Raji (cell line): ENCODE results near the gene C3orf18.

Experiments used
- POLR2A ChIP-seq: IDR thresholded peaks from 2 replicates; pipeline ENCODE4 v1.6.1; 2011; ENCODE audit warnings: low read depth, low read length, control low read depth; ENCODE audit not compliant: insufficient read depth

The C3orf18 gene

DNA sequence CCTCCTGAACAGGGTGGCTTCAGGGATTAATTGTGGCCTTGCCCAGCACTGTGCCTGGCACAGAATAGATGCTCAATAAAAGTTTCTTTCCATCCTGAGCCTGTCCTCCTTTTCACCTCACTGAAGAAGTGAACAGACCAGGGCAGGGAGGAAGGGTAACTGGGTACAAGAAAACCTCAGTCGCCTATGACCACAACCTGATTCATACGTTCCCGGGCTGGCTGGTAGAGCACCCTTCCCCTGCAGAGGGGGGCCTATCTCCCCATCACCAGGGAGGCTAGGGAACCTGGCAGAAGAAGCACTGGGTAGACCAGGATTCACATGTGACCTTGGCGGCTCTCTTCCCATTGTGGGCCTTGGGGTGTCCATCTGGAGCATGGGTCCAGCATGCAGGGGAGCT lies 36.3 kb downstream of the C3orf18 start:
- no peak for TF ChIP-seq POLR2A

DNA sequence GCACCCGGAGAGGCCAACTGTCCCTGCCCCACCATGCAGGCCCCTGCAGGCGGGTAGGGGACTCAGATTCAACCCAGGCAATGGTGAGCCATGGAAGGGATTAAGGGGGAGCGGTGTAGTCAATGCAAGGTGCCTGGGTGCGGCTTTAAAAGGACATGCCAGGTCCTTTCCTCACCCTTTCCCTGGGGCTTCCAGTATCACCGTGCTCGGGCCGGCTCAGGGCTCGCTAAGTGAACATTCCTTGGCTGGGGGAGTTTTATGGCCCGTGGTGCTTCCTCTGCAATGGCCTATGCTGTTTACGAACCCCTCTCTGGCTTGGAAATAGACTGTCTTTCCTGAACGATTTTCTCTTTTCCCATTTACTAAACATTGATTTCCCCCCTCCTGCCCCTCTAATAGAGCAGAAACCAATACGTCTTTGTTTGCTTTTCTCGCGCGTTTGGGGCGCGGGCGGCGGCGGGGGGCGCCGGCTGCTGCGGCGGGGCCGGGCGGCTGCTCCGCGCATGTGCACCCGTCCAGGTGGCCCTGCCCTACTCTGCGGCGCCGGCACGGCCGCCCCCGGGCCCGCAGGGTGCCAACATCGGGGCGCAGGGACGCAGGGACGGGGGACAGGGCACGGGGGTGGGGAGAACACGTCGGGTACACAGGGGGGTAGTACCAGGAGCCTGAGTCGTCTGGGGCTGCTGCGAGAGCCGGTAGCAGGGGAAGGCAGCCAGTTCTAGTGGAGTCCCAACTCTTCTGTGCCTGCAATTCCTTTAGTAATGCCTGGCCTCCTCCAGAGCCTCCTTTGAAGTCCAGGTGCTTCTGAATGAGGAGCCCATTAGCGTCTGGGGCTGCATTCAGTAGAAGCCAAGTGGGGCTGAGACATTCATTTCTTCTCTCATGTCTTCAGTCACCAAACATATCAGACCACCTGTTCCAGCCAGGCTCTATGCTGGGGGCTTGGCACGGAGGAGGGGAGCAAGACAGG lies 37.3 kb downstream of the C3orf18 start:
- no peak for TF ChIP-seq POLR2A

DNA sequence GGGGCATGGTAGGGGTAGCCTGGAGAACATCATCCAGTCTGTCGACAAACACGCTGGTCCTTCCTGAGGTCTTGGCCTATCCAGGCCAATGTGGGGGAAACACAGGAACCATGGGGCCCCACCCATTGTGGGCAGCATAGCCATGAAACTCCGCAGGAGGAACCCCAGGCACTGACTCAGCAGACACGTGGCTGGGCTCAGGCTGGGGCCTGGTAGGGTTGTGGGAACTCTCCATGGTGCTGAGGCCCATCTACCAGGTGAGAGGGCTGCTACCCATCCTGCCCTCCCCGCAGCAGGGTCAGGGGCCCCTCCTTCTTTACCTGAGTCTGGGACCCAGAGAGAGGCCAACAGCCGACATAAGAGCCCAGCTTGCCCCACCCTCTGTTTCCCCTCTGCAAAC lies 41.6 kb downstream of the C3orf18 start:
- TF ChIP-seq POLR2A = no peak

DNA sequence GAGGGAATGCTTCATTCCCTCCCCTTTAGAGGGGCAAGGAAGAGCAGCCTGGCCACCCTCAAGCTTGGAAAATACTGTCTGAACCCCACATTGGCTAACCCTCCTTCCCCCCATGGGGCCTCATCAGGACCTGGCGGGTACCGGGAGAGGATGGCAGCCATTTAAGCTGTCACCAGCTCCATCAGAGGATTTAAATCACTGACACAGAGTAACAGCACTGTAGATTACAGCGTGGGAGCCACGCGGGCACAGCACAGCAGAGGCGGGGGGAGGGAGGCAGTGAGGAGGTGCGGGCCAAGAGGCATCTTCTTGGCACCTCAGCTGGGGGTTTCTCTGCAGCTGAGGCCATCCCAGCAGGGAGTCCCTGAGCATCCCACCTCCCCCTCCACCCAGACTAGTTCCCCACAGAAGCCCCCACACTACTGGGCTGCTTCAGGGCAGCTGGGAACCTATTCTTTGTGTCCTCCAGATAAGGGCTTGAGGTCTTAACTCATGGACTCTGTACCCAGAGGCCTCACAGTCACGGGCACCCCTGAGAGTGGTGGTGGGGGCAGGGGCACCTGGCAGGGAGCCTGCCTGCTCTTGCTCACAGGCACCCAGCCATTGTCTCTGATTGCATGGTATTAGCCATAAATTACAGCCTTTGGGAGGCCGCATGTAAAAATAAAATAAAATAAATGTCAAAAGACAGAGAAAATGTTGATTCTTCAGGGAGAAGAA lies 42.2 kb downstream of the C3orf18 start:
- TF ChIP-seq POLR2A = no peak

DNA sequence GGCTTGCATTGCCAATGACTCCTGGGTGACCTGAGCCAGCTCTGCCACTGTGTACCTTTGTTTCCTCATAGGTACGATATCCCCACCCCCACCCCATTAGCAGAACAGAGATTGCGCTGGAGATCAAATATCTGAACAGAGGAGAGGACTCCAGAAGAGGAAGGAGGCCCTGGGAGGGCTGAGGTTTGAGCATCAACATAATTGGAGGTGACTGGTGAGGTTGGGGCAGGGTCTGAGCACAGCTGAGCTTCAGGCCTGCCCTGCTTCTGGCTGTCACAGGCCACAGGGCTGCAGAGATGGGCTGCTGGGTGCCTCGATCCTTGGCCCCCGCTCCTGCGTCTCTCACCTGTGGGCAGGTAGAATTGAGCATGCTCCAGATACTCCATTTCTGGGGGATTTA lies 42.8 kb downstream of the C3orf18 start:
- TF ChIP-seq POLR2A = no peak

DNA sequence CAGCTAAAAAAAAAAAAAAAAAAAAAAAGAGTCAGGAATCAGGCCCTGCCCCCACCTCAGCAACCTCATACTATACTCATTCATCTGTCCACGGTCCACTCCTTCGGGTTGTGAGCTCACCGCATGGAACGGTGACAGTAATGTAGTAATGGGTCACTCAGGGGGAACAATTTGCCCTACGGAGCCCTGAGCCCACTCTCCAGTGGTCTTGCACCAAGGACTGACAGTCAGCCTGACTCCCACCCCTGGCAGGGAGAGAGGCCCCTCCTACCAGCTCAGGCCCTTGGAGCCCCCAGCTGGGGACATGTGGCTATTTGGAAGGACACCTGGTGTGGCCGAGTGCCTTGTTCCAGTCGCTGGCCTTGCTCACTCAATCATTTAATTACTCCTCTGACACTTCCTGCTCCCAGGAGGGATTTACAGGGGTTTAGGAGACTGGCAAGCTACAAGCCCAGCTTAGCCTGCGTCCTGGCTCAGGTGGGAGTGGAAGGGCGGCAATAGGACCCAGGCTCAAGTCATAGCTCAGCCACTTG lies 44.2 kb downstream of the C3orf18 start:
- no peak for TF ChIP-seq POLR2A

DNA sequence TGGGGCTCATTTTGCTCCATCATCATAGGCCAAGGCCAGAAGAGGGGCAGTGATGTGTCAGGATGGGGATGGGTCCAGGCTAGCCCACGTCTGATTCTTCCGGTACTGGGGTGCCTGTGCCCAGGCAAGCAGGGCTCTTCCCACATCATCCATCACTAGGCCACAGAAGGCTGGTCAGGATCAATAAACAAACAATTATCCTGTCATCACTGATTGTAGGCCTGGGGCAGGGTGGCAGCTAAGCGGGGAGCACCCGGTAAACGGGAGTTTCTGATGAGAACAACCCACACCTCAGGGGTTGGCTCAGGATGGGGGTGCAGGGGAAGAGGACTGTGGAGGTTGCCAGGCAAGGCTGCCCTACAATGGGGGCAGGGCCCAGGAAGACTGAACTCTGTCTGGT lies 46.0 kb downstream of the C3orf18 start:
- no peak for TF ChIP-seq POLR2A

DNA sequence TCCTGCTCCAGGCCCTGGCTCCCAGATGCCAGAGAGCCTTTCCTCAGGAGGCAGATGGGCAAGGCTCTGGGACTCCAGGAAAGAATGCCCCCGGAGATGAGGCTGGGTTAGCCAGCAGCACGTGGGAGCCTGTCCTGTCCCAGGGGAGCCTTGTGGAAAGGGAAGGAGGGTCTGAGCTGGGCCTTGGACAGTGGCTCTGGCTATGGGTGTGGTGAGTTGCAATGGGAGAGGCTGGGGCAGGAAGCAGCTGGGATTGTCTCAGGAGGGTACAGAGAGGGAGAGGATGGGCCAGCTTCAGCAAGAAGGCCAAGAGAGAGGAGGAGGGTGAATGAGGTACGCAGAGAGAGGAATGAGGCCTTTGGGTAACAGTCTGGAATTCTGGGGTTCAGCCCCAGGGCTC lies 46.7 kb downstream of the C3orf18 start:
- TF ChIP-seq POLR2A = no peak

DNA sequence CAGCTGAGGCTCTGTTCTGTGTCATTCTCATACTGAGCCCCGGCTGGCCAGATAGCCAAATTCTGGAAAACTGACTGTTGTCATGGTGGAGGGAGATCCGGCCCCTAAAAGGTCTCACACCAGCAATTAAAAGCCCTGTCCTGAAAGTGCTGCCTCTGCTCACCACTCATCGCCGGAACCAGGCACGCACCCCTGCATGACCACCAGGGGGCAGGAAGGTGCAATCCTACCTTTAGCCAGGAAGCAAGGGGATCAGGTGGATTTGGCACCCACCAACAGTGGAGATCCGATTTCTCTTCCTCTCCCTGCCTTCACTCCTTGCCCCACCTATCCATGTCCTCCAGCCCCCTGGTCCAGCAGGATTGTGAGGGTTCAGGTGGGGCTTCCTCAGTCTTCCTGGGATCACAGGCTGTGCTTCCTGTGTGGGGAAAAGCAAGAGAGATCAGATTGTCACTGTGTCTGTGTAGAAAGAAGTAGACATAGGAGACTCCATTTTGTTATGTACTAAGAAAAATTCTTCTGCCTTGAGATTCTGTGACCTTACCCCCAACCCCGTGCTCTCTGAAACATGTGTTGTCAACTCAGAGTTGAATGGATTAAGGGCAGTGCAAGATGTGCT lies 48.0 kb downstream of the C3orf18 start:
- no peak for TF ChIP-seq POLR2A

DNA sequence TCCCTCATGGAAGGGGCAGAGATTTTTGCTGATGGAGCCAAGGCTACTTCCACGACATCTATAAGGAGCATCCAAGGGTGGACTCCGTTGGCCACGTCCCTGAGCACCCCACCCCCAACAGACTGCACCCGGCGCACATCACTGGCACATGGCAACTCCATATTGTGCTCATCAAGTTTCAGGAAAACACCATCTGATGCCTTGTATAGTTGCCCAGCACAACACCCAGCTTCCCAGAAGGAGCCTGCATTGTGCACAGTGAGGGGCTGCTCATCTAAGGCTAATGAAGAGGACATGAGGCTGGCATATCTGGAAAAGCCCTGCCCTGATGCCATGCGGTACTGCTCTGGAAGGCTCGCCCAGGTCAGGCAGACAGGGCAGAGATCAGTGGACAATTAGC lies 49.1 kb downstream of the C3orf18 start:
- no peak for TF ChIP-seq POLR2A

DNA sequence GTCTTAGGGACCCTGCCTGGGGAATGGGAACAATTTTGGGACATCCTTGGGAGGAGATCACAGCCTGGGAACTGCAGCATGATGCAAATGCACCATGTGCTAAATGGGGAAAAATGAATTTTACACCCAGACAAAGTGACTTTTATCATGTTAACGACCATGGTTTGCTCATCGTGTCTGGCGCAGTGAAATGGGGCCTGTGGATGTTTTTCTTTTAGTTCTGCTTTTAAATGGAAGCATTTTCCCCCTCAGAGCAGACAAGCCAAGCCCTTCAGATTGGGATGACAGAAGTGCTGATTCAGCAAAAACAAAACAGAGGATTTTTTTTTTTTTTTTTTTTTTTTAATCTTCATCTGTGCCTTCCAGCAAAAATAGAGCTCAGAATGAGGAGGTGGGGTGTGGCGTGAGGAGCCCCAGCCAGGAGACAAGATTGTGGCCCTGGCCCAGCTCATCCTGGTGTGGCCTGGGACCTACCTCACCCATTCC lies 49.8 kb downstream of the C3orf18 start:
- no peak for TF ChIP-seq POLR2A

DNA sequence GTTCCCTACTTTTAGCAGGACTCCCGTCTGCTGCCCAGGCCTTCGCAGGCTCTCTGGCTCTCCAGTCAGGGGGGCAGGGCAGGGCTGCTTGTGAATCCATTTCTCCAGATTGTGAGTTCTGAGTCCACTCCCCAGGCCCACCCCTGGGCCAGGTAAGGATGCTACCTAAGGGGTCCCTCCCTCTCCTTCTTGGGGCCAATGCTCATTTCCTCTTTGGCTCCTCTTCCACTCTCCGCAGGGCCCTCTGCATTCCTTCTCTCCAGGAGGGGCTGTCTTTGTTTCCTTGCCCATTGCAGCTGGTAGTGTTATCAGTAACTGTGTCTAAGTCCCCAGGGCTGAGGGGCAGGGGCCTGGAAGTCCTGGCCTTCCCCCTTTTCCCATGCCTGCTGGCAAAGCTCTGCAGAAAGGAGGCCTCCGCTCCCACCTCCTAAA lies 51.1 kb downstream of the C3orf18 start:
- no peak for TF ChIP-seq POLR2A

DNA sequence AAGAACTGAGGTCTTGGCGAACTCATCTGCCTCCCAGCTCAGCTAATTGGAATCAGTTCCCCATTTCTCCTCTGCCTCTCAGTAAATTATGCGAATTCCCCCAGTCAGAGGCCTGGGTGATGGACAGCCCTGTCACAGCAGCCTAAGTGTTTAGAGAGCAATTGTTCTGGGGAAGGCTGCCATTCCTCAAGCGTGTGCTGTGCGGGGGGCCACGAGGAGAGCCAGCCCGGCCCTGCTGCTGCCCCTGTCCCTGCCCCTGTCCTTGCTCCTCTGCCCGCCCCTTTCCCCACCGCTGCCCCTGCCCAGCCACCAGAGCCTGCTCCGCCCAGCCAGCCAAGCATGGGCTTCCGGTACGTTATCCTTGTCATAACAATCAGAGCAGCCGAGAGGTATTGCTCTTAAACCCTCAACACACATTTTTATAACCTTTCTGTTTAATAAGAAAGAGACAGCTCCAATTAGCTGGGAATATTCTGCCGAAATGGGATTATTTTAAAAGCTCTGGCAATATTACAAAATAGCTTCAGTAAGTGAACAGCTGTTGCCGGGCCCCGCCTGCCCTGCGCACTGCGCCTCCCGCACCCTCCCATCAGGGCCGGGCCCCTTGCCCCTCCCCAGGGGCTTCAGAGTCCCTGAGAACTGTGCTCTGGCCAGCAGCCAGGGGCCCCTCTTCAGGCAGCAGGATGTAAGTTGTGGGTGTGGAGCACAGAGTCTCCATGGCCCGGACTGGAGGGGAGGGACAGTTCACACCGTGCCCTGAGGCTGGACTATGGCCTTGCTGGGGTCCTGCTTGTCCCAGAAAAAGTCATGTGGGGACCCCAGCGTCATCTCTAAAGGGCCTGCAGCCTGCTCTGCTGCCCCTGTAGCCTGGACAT lies 51.7 kb downstream of the C3orf18 start:
- TF ChIP-seq POLR2A = no peak

DNA sequence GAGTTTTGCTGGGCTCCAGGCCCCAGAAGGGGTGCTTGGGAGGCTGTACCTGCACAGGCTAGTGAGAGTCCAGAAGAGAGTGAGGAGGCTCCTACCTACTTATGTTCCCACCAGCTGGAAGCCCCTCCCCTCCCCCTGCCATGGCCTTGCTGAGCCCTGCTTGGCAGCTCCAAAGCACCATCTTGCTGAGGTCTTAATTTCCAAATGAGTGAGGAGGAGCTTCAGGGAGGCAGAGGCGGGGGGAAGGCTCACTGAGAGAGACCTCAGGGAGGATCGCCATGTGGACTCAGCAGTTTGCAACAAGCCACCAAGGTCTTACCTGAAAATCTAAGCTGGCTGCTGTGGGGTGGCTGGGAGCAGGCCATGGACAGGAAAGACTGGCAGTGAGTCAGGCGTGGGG lies 55.4 kb downstream of the C3orf18 start:
- no peak for TF ChIP-seq POLR2A
